Small intestine (tissue), 7 donors: ENCODE results near the gene AQR. TPM values are rescaled to one million over a fixed set of nuclear protein-coding genes. Genes with fewer than 3 reads are reported as not detected.

Experiments used
- DNase-seq, 2 donors: peaks; one replicate each; pipeline versions ENCODE4 v3.0.0 to v3.0.0-alpha.2; 2013
- FAIRE-seq: peaks from 2 replicates; lab custom pipeline; 2012; peaks lifted over from hg19 to GRCh38; lab: Jason Lieb, UNC
- H3K27ac ChIP-seq, 3 donors: one replicate each; pipeline ENCODE4 v1.5.1; 2013; ENCODE audit warnings: low read length in 2 of 3, mild to moderate bottlenecking in 2 of 3, control low read depth in 1 of 3, inconsistent platforms in 1 of 3, low read depth in 1 of 3, moderate library complexity in 1 of 3
- H3K27me3 ChIP-seq, 3 donors: one replicate each; pipeline ENCODE4 v1.6.1; 2013; ENCODE audit warnings: low read length in 3 of 3, inconsistent platforms in 1 of 3; ENCODE audit not compliant: control insufficient read depth in 3 of 3, insufficient read depth in 3 of 3
- H3K36me3 ChIP-seq, 3 donors: one replicate each; pipeline ENCODE4 v1.6.1; 2013; ENCODE audit warnings: low read length in 3 of 3, inconsistent platforms in 1 of 3, low read depth in 1 of 3, mild to moderate bottlenecking in 1 of 3, moderate library complexity in 1 of 3; ENCODE audit not compliant: control insufficient read depth in 3 of 3, insufficient read depth in 2 of 3
- H3K4me1 ChIP-seq, 3 donors: one replicate each; pipeline ENCODE4 v1.6.1; 2013; ENCODE audit warnings: low read length in 2 of 3, inconsistent platforms in 1 of 3, low read depth in 1 of 3, mild to moderate bottlenecking in 1 of 3, moderate library complexity in 1 of 3; ENCODE audit not compliant: control insufficient read depth in 3 of 3, insufficient read depth in 2 of 3
- H3K4me3 ChIP-seq, 3 donors: one replicate each; pipeline ENCODE4 v1.5.1; 2013; ENCODE audit warnings: low read length in 3 of 3, control low read depth in 1 of 3, inconsistent platforms in 1 of 3, low read depth in 1 of 3, mild to moderate bottlenecking in 1 of 3, moderate library complexity in 1 of 3
- H3K9me3 ChIP-seq, 2 donors: one replicate each; pipeline ENCODE4 v1.6.1; 2013; ENCODE audit warnings: low read depth in 1 of 2, low read length in 1 of 2; ENCODE audit not compliant: control insufficient read depth in 2 of 2, insufficient read depth in 1 of 2
- WGBS, 3 donors: extraction: QIAGEN DNeasy Blood & Tissue Kit; methylation state at CpG; one replicate each; pipeline ENCODE4 v1.1.7; 2013; 5-methylcytosine and 5-hydroxymethylcytosine counted together
- polyA plus RNA-seq, 4 donors: library from polyadenylated mRNA; stranded (reverse) in 3 of 4; unstranded in 1 of 4; fragments of 200-250 nt in 3 of 4; fragments of 120-200 nt in 1 of 4; gene quantifications; one replicate each; pipeline versions ENCODE4 v1.2.1 to v1.2.3, GENCODE V29; 2013
- donor health status: healthy with polysubstance abuse.
- donor health status: control.
- donor health status: control.
- donor health status: Bipolar disorder and iron deficiency.
- donor health status: healthy.

Gene AQR
- polyA plus RNA-seq, 4 donors: 6.8 to 26.5 (median 8.7) TPM

DNA sequence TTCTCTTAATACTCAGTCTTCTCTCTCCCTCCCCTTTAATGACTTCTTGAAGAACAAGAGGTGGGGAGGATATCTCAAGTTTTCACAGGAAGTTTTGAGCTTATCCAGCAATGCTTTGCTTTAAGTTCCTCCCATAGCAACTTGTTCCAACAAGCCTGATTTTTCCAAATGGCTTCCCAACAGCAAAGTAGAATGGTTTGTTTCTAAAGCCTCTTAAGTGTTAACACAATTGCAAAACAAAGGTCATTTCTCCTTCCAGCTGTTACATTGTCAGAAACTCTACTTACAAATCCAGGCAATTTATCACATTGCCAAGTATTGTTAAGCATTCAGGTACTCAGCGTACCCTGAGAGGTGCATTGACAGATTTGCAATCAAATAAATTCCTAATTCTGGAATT is 25.4 kb upstream of the AQR start:
- H3K9me3 ChIP-seq: no peaks in the 10 kb centered on the region
- FAIRE-seq (no peak), DNase-seq (no peak)
- no peaks in the 10 kb centered on the region for H3K4me1 ChIP-seq
- no peak overlapping the region for H3K4me3 ChIP-seq
- 59 to 76% (median 69%) methylated on average over 1 of the region's 1 CpG for WGBS, 3 donors
- no peak overlapping the region for H3K27ac ChIP-seq
- H3K27me3 ChIP-seq: peaks cover 0 to 2% (median 0%) of the 10 kb centered on the region in 3 donors
- H3K36me3 ChIP-seq: no peaks in the 10 kb centered on the region

DNA sequence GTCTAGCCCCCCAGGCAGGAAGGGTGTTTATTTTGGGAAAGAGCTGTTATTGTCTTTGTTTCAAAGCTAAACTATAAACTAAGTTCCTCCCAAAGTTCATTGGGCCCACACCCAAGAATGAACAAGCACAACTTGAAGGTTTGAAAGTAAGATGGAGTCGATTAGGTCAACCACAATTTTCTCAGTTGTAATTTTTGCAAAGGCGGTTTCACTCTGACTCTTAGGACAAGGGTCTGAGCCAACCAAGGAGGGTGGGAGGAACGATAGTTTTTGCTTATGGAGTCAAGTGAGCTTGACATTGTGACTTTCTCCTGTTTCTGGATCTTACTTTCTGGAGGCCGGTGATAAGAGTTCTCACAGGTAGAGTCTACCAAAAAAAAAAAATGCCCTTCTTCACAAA is 24.3 kb upstream of the AQR start:
- no peak for DNase-seq
- WGBS, 3 donors: 62 to 89% (median 72%) methylated on average over 4 of the region's 4 CpGs
- no peak overlapping the region for H3K27ac ChIP-seq

DNA sequence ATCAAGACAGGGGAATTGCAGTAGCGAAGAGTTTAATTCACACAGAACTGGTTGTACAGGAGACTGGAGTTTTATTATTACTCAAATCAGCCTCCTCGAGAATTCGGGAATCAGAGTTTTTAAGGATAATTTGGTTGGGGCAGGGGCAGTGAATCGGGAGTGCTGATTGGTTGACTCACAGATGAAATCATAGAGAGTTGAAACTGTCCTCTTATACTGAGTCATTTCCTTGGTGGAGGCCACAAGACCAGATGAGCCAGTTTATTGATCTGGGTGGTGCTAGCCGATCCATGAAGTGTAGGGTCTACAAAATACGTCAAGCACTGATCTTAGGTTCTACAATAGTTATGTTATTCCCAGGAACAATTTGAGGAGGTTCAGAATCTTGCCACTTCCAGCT is 23.9 kb upstream of the AQR start:
- Histone ChIP-seq H3K4me3 (no peak overlapping the region), H3K9me3 (no peaks in the 10 kb centered on the region), H3K4me1 (no peaks in the 10 kb centered on the region), H3K27ac (no peak overlapping the region), H3K36me3 (no peaks in the 10 kb centered on the region), H3K27me3 (peaks cover 0 to 2% (median 0%) of the 10 kb centered on the region in 3 donors)
- no peak for FAIRE-seq
- WGBS, 3 donors: 70 to 80% (median 72%) methylated on average over 6 of the region's 6 CpGs
- DNase-seq: no peak

More for the DNA sequence above, 24.3 kb upstream of the AQR start:
- Histone ChIP-seq H3K9me3 (no peaks in the 10 kb centered on the region), H3K4me3 (no peak overlapping the region), H3K4me1 (no peaks in the 10 kb centered on the region), H3K27me3 (peaks cover 0 to 2% (median 0%) of the 10 kb centered on the region in 3 donors), H3K36me3 (no peaks in the 10 kb centered on the region)
- FAIRE-seq: no peak

DNA sequence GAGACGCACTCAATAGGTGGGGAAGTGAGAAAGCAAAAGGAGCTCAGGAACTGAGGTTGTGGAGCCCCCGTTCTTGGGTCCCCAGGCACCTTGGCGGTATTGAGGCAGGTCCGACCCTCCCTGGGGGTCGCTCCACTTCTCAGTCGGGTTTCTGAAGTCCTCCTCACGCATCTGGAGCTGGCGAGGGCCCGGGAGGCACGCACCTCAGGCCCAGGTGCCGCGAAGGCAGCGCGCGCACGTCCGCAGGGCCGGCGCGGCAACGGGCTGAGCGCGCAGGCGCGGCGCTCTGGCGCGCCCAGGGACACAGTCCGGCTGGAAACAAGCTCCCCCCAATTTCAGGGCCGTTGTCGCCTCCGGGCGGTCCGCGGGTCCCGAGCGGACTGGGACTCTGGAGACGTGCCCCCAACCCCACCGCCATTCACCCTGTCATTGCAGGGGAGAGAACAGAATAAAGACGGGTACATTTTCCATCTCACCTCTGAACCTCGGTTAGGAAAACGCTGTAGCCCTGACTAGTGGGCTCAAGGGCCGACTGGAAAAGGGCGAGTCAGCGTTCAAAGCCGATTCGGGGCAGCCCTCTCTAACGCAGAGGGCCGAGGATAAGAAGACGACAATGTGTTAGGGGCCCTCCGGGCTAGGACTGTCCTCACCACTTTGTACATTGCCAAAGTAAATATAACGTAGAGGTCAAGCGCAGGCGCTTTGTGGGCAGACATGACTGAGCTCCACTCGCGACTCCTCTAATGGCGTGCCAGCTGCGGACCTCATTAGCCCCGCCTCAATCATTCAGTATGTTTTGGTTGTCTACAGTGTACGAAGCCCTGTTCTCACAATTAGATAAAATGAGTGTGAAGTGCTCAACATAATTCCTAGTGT is 18.7 kb upstream of the AQR start, which contains the start of gene ZNF770:
ZNF770 (minus strand) TSS at position 261 of the 876 bp plus-strand sequence. CDS start 4,853 bp downstream, outside the sequence.
- FAIRE-seq: no peak
- H3K9me3 ChIP-seq: no peaks in the 10 kb centered on the region
- H3K36me3 ChIP-seq: peaks cover 0 to 2% (median 0%) of the 10 kb centered on the region in 3 donors
- H3K27me3 ChIP-seq: no peaks in the 10 kb centered on the region
- DNase-seq: peak; percentile 82 to 94
- peaks cover 0 to 9% (median 4%) of the 10 kb centered on the region in 3 donors for H3K4me1 ChIP-seq
- H3K27ac ChIP-seq: peak within 1 kb of the TSS; percentile 91 to 96 (median 96)
- WGBS, 3 donors: 0 to 1% (median 0%) methylated on average over 55 to 60 of the region's 60 CpGs
- H3K4me3 ChIP-seq: peak within 1 kb of the TSS; percentile 74 to 83 (median 80)

DNA sequence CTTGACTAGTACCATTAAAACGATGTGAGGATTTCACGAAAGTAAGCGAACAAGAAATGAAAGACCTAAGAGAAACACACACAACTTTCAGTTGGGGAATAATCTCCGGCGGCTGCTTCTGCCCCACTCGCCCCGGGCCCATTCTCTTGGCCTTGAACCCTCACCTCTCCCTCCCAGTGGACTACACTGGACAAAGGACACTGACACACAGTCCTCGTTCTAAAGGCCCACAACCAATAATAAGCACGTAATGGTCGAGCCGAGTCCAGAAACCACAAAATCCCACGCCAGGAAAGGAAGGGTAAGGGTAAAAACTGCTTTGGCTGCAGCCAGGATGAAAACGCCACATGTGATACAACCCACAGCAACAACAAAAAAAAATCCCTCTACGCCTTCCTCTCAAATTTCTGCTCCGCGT is 18.1 kb upstream of the AQR start:
- Histone ChIP-seq H3K27me3 (no peaks in the 10 kb centered on the region), H3K4me1 (peaks cover 0 to 9% (median 4%) of the 10 kb centered on the region in 3 donors), H3K27ac (peak overlapping the region; percentile 91 to 96 (median 96)), H3K36me3 (peaks cover 0 to 2% (median 0%) of the 10 kb centered on the region in 3 donors), H3K4me3 (peak overlapping the region; percentile 74 to 83 (median 80)), H3K9me3 (no peaks in the 10 kb centered on the region)
- DNase-seq (no peak), FAIRE-seq (no peak)
- 0% methylated on average over 16 of the region's 16 CpGs for WGBS, 3 donors

DNA sequence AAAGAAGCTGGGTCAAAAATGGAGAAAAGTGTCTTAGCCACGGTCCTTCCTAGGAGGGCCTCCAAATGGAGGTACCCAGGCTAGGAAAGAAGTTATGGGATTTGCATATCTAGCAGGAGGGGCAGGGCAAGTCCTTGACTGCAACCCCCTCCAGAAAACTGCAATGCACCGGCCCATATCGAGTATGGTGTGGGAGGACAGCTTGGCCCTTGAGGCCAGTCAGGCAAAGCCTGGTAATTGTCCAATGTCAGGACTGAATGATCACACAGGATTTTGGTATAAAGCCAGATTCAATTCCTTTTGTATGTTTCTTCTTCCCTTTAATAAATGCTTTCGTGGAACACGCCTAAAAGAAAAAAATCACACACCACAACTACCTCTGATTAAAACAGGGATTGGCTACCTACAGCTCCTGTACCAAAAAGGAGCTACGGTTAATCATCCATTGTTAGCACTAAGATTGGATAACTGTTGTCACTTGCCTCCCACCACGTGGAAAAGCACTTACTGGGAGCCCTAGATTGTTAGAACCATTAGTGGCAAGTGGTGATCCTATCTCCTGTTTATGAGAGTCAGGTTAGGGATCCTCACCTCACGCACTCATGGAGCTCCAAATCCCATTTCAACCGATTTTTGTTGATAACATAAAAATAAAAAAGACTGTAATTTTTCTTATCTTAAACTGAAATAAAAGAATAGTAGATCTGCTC is 17.4 kb upstream of the AQR start:
- FAIRE-seq (no peak), DNase-seq (peak; percentile 5 to 26)
- H3K9me3 ChIP-seq: no peaks in the 10 kb centered on the region
- H3K4me3 ChIP-seq: peak overlapping the region in 2 of 3 donors; percentile 80 to 83
- peaks cover 0 to 2% (median 2%) of the 10 kb centered on the region in 3 donors for H3K36me3 ChIP-seq
- H3K27me3 ChIP-seq: no peaks in the 10 kb centered on the region
- peak overlapping the region in 1 of 3 donors; percentile 96 for H3K27ac ChIP-seq
- H3K4me1 ChIP-seq: peaks cover 0 to 9% (median 4%) of the 10 kb centered on the region in 3 donors
- 6 to 22% (median 16%) methylated on average over 9 of the region's 9 CpGs for WGBS, 3 donors

DNA sequence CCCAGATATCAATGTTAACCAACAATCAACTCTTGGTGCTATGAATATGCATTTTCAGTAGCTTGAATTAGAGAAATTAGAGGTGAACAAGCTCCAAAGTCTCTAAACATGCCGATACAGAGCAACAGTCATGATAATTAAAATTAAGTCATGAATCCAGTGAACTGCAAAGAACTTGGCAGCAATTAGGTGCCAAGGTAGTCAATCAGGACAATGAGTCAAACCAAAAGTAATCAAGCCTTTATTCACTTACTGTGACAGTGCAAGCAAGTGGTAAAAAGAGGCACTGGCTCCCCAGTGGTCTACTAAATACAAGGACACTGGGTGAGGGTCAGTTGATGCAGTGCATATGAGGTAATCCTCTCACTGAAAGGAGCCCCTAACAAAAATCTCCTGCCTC is 16.8 kb upstream of the AQR start:
- Histone ChIP-seq H3K36me3 (peaks cover 0 to 2% (median 2%) of the 10 kb centered on the region in 3 donors), H3K4me3 (peak overlapping the region in 2 of 3 donors; percentile 80 to 83), H3K4me1 (peaks cover 0 to 9% (median 4%) of the 10 kb centered on the region in 3 donors), H3K9me3 (no peaks in the 10 kb centered on the region), H3K27me3 (no peaks in the 10 kb centered on the region), H3K27ac (peak overlapping the region in 1 of 3 donors; percentile 96)
- DNase-seq (peak; percentile 16 to 18), FAIRE-seq (no peak)
- WGBS, 3 donors: 27 to 65% (median 41%) methylated on average over 1 of the region's 1 CpG
